Measurements from ENCODE around the gene FXYD7.

- no peak for TF ChIP-seq SSRP1 (CRISPR knock-in tag; IDR thresholded peaks at IDR 0.05)
- no peak for TF ChIP-seq THAP8 (CRISPR knock-in tag; IDR thresholded peaks at IDR 0.05; ENCODE audit: borderline replicate concordance)
- no peak for TF ChIP-seq ZNF709 (CRISPR knock-in tag; IDR thresholded peaks at IDR 0.05)
These were observed 56.4 kb downstream of the FXYD7 start for GRCh38 chr19:35199481-35199880.

Data from HepG2 (cell line).